GM18508 (cell line): ENCODE measurements around the gene LRRC56.

Source experiments
- ATAC-seq: cut with Tn5 transposase; IDR thresholded peaks from one replicate; pipeline ENCODE4 v1.9.1; 2021; ENCODE audit warnings: moderate number of reproducible peaks; ENCODE audit not compliant: insufficient read depth, unreplicated experiment

Gene LRRC56

DNA sequence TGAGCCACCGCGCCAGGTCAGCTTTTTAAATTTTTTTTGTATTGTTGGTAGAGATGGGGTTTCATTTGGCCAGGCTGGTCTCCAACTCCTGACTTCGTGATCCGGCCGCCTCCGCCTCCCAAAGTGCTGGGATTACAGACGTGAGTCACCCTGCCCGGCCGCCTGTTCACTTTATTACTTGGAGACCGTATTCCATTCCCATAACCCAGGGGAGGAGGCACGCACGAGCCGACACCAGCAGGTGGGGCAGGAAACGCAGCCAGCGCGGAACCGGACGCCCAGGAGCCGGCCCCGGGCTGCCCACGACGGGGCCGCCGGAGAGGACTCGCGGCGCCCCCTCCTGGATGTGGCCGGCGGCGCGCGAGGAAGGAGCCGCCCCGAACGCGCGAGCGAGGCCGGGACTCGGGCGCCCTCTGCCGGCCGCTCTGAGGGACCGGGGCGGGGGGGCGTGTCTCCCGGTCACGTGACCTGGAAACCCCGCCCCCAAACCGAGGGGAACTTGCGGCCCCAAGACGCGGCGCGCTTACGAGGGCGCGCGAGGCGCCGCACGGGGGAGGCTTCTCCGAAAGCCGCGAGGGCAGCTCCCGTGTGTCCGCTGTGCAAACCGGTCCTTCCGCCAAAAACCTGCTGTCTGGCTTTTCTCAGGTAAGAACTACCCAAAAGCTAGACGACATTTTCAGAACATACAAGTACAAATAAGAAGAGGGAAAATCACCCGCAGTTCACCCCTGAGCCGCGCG, 18.7 kb upstream of the LRRC56 start:
- ATAC-seq, result no peak

DNA sequence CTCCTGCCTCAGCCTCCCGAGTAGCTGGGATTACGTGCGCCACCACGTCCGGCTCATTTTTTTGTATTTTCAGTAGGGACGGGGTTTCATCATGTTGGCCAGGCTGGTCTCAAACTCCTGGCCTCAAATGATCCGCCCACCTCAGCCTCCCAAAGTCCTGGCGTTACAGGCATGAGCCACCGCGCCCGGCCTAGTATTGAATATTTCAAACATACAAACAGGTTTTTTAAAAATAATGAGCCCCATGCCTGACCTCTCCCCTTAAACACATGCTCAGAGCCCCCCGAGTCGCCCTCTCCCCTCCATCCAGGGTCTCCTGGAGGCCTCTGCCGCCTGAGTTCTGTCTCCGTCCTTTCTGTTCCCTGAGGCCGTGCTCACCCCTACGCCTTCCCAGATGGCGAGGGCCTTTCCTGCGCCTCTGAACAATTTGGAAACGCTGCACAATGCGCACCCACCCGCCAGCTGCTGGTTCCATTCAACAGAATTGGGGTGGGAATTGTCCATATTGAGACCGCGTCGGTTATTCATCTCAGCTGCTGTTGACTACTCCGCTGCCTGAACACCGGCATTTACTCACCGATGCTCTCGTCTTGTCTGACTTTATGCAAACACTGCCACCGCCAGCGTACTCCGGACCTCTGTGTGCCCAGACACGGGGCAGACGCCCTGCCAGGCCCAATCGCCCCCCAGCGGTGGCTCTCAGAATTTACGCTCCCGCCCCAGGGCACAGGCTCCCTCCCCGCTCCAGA, 16.7 kb upstream of the LRRC56 start:
- ATAC-seq, result no peak

DNA sequence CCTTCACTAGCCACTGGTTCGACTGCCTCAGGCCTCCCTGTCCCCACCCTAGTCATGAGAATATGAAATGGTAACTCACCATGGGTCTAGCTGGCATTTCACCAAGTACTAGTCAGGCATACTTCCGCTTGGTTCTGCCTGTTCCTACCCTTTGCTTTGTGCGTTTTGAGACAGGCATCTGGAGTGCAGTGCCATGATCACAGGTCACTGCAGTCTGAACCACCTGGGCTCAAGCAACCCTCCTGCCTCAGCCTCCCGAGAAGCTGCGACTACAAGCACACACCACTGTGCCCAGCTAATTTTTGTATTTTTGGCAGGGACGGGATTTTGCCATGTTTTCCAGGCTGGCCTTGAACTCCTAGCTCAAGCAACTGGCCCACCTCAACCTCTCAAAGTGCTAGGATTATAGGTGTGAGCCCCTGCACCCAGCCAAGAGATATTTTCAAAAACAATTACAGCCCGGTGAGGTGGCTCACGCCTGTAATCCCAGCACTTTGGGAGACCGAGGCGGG, 16.1 kb upstream of the LRRC56 start:
- no peak for ATAC-seq

DNA sequence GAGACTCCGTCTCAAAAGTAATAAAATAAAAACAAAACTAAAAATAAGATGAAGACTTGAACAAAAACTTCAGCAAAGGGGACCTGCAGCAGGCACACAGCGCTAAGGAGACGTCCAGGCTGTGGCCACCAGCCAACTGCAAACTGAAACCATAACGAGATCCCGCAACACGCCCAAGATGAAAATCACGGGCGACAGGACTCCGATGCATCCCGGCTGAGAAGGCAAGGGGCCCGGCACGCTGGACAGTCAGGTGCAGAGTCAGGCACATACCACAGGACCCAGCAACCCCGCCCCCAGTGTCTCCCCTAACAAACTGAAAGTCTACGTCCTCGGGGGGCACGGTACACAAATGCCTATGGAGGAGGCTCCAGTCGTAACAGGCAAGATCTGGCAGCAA, 11.1 kb upstream of the LRRC56 start:
- ATAC-seq, result no peak

DNA sequence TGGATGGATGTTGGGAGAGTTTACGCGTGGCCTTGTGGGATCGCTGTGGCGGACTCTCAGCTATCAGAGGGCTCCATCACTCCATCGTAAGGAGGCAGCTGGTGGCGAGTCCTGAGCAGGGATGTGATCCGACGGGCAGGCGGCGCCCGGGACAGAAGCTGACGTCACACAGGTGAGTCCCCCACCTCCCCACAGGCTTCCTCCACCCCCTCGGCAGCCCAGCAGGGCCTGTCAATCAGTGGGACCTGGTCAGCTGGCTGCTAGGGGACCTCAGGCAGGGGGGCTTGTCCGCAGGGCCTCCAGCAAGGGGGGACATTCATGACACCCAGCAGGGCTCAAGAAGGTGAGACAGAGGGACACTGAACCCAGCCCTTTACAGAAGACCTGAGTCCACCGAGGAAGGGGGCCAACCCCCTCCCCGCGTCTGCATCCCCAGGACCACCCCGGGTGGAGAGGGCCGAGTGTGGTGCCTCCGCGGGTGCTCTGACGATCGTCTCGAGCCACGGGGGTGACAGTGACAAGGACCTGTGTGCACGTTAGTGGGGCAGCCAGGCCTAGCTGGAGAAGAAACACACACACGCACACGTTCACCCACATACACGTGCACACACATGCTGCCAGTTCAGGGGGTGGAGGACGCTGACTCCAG, 9.0 kb upstream of the LRRC56 start:
- no peak for ATAC-seq

DNA sequence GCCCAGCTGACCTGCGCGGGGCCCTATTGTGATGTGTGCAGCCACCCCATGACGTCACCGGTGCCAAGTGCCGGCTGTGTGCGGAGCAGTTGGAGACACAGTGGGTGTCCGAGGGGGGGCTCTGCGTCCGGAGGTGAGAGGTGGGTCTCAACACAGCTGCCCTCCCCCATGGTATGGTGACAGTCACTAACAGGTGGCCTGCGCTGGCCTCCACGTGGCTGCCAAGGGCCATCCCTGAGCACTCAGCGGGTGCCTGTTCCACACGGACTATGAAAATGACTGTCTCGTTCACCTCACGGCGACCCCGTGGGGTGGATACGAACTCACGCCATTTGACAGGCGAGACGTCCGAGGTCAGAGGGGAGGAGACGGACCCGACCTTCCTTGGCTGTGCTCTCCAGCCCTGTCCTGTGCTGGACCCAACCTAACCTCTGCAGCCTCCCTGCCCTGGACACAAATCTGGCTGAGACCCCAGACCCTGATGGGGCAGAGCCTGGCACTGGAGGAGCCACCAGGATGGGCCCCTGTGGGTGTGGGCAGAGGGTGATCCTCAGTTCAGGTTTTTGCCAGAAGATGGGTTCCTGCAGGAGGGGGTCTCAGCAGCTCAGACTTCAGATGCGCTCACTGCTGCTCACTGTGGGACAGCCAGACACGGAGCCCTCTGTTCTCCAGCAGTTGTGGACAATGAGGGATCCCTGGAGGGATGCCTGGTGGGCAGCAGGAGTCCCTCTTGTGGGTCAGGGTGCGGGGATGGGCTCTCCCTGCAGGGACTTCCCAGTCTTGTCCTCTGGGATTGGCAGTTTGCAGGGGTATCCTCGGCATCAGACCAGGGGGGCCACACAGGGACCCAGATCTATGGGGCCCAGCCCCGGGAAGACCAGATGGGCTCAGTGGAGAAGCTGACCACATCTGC, 8.3 kb upstream of the LRRC56 start:
- ATAC-seq, result no peak

GRCh38 chr11:529728-530411, 7.5 kb upstream of the LRRC56 start:
- no peak for ATAC-seq

GRCh38 chr11:530960-531831, 6.1 kb upstream of the LRRC56 start:
- ATAC-seq, result no peak

DNA sequence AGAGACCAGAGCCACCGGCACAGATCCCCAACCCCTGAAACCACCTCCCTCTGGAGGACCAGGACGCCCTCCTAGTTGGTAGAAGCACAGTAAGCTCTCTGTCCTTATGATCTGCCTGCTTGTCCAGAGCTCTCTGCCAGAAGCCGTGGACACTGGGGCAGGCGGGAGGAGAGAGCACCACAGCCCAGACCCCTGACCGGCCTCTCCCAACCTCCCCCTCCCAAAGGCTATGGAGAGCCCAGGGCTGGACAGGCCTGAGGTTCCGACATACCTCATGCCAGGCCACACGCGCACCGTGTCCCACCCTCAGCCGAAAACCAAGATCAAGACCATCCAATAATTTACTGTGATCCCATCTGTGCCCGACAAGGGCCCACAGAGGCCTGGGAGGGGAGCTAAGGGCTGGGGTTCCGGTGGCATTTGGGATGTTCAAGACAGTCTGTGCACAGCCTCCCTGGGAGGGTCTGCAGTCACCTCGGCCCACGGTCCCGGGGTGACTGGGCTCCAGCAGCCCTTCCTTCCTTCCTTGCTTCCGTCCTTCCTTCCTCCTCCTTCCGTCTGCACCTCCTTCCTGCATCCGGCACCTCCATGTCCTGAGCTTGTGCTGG, 5.3 kb upstream of the LRRC56 start:
- ATAC-seq, result no peak

GRCh38 chr11:532527-532985, 4.8 kb upstream of the LRRC56 start:
- no peak for ATAC-seq

GRCh38 chr11:532986-533585, 4.2 kb upstream of the LRRC56 start:
- ATAC-seq, result no peak

GRCh38 chr11:533586-534395, 3.5 kb upstream of the LRRC56 start:
- ATAC-seq, result no peak

GRCh38 chr11:534396-535209, 2.7 kb upstream of the LRRC56 start:
- no peak for ATAC-seq

DNA sequence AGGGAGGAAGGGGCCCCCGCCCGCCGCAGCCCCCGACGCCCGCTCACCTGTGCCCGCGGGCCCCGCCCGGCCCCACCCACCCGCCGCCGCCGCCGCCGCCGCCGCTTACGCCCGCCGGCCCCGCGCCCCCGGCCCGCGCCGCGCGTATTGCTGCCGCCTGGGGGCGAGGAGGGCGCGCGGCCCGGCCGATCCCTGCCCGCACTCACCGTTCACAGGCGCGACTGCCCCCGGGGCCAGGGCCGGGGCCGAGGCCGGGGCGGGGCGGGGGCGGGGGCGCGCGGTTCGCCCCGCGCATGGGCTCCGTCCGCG, 2.2 kb upstream of the LRRC56 start:
- ATAC-seq, result no peak

DNA sequence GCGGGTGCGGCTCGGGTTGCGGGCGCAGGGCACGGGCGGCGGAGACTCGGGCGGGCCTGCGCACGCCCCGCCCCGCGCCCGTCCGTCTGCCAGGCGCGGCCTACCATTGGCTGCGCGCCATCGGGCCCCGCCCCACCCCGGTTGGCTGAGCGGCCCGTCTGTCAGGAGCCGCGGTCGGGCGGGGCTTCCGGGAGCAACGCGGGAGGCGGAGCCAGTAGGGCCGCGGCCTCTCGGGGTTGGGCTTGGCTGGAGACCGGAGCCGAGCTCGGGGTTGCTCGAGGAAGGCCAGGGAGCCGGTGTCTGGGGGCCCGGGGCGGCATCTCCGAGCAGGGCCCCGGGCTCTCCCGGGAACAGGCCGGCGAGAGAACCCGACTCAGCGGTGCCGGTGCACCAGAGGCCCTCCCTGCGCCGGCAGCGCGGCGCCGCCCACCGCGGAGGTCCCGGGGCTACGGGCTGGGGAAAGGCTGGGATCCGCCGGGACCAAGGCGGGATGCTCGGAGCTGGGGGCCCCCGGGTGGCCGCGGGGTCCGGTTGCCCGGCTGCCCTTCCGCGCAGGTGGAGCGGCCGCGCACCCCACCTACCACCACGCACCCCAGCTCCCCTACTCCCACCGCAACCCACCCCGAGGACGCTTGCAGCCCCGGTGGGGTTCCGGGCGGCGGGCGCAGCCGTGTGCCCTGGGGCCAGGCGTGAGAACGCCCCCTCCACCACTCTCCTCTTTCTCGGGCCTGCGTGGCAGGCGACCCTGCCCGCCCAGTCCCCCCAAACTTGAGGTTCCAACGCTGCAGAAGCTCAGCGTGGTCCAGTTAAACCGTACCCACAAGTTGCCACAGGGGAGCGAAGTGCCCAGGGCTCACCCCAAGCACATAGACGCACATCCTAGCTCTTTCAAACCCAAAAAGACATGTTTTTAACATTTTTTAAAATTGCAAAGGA, 1.5 kb upstream of the LRRC56 start, which contains the start of gene HRAS:
HRAS (minus strand) TSS at position 58 of the 936 bp plus-strand sequence.
- no peak for ATAC-seq
